RWPE2 (cell line): Measurements from ENCODE around the gene PRKACG.

Experiments
- ATAC-seq: fragments of 200-7000 bp; cut with Tn5 transposase; 3 replicates; pipeline ENCODE4 v1.9.1; 2021; ENCODE audit warnings: low read depth
- DNase-seq: peaks from one replicate; pipeline ENCODE4 v3.0.0-alpha.2; 2020; ENCODE audit warnings: low spot score
- H3K27ac ChIP-seq: fragments of 450-650 bp; 2 replicates; pipeline ENCODE4 v1.5.1; 2017; ENCODE audit warnings: mild to moderate bottlenecking; ENCODE audit not compliant: poor library complexity, severe bottlenecking
- H3K27me3 ChIP-seq: fragments of 250-450 bp; sonication (Bioruptor Pico); 2 replicates; pipeline ENCODE4 v1.5.1; 2021; ENCODE audit warnings: mild to moderate bottlenecking, moderate library complexity; ENCODE audit not compliant: insufficient read depth, poor library complexity, severe bottlenecking
- H3K36me3 ChIP-seq: fragments of 250-450 bp; sonication (Bioruptor Pico); 2 replicates; pipeline ENCODE4 v1.5.1; 2020; ENCODE audit warnings: low read depth, mild to moderate bottlenecking, moderate library complexity
- H3K4me1 ChIP-seq: fragments of 250-450 bp; sonication (Bioruptor Pico); 2 replicates; pipeline ENCODE4 v1.5.1; 2021; ENCODE audit warnings: mild to moderate bottlenecking, moderate library complexity; ENCODE audit not compliant: insufficient read depth, poor library complexity, severe bottlenecking
- H3K4me3 ChIP-seq: fragments of 250-450 bp; sonication (Bioruptor Pico); 2 replicates; pipeline ENCODE4 v1.5.1; 2021; ENCODE audit warnings: mild to moderate bottlenecking, moderate library complexity; ENCODE audit not compliant: severe bottlenecking
- H3K9me3 ChIP-seq: fragments of 250-450 bp; sonication (Bioruptor Pico); 2 replicates; pipeline ENCODE4 v1.5.1; 2021; ENCODE audit warnings: mild to moderate bottlenecking, moderate library complexity; ENCODE audit not compliant: severe bottlenecking
- TF ChIP-seq, protein P1 (sequence below): fragments of 450-650 bp; IDR thresholded peaks from one replicate; pipeline ENCODE4 v1.5.1; 2017; ENCODE audit warnings: mild to moderate bottlenecking, moderate library complexity; ENCODE audit not compliant: poor library complexity, severe bottlenecking

Gene PRKACG

DNA sequence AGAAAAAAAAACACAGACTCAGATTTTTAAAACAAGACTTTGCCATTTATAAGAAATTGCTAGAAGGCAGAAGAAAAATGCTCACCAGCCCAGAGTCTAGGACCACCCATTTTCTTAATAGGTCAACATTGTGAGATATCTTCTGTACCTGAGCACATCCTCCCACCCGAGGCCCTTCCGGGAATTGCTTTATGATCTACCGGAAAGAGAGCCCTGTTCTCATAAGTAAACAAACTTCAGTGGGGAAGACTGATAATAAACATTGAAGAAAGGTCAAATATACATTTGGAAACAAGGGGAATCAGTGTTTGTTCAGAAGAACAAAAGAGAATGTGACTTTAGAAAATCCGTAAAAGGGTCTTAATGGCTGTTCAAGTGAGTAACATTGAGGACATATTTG lies 44.4 kb downstream of the PRKACG start:
- Histone ChIP-seq H3K27ac (no peak overlapping the region), H3K4me3 (no peak overlapping the region), H3K9me3 (no peaks in the 10 kb centered on the region), H3K4me1 (no peaks in the 10 kb centered on the region), H3K27me3 (no peaks in the 10 kb centered on the region), H3K36me3 (no peaks in the 10 kb centered on the region)
- DNase-seq, result no peak
- no peak for ATAC-seq
- TF ChIP-seq, protein P1, sequence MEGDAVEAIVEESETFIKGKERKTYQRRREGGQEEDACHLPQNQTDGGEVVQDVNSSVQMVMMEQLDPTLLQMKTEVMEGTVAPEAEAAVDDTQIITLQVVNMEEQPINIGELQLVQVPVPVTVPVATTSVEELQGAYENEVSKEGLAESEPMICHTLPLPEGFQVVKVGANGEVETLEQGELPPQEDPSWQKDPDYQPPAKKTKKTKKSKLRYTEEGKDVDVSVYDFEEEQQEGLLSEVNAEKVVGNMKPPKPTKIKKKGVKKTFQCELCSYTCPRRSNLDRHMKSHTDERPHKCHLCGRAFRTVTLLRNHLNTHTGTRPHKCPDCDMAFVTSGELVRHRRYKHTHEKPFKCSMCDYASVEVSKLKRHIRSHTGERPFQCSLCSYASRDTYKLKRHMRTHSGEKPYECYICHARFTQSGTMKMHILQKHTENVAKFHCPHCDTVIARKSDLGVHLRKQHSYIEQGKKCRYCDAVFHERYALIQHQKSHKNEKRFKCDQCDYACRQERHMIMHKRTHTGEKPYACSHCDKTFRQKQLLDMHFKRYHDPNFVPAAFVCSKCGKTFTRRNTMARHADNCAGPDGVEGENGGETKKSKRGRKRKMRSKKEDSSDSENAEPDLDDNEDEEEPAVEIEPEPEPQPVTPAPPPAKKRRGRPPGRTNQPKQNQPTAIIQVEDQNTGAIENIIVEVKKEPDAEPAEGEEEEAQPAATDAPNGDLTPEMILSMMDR, result no peak

DNA sequence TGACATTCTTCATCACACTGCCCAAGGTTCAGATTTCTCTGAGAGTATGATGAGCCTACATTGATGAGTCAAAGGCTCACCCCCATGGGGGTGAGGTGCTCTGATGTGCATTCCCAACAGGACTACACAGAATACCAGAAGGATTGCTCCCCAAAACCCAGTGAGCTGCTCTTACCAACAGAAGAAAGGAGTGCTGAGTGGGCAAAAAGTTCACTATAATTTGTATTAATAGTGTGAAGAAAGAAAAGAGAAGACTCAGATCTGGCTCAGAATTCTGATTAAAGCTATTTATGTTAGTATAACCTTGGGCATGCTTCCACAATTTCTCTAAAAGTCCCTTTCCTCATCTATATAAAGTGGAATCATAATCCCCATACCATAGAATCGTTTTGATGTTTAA lies 46.1 kb downstream of the PRKACG start:
- Histone ChIP-seq H3K27me3 (peaks cover under 1% of the 10 kb centered on the region), H3K4me1 (no peaks in the 10 kb centered on the region), H3K9me3 (no peaks in the 10 kb centered on the region), H3K4me3 (no peak overlapping the region), H3K36me3 (no peaks in the 10 kb centered on the region), H3K27ac (no peak overlapping the region)
- DNase-seq (no peak), ATAC-seq (no peak)
- TF ChIP-seq, protein P1, result no peak

DNA sequence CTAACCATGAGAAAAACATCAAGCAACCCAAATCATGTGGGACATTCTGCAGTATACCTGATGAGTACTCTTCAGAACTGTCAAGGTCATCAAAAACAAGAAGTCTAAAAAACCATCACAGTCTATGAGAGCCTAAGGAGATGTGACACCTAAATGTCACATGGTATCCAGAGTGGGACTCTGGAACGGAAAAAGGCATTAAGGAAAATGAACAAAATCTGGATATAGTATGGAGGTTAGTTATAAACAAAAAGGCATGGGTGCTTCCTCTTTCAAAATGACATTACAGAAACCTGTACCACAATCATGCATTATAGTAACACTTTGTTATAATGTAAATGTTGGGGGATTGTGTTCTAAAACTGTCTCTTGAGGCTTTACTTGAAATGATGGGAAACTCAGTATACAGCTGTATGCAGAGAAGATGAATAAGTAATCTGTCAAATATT lies 47.4 kb downstream of the PRKACG start:
- no peak overlapping the region for H3K4me3 ChIP-seq
- TF ChIP-seq, protein P1, result no peak
- DNase-seq (no peak), ATAC-seq (no peak)
- no peaks in the 10 kb centered on the region for H3K36me3 ChIP-seq
- H3K27ac ChIP-seq, result no peak overlapping the region
- H3K9me3 ChIP-seq, result no peaks in the 10 kb centered on the region
- H3K27me3 ChIP-seq, result peaks cover 12% of the 10 kb centered on the region
- H3K4me1 ChIP-seq, result no peaks in the 10 kb centered on the region

DNA sequence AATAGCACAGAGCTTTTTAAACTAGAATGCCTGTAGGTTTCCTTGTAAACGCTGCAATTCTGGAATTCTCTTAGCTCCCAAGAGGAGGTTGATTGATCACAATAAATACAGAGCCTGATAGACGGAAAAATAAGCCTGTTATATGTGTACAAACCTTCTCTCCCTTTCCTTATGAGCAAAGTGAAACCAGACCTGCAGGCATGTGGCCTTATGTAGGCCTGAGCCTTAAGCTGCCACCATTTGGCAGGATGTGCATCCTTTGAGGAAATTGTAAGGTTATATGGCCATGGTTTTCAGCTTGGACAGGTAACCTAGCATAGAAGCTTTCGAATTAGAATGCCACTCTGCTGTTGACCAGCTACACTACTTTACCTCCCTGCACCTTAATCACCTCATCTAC lies 49.1 kb downstream of the PRKACG start:
- no peaks in the 10 kb centered on the region for H3K36me3 ChIP-seq
- TF ChIP-seq, protein P1, result no peak
- no peaks in the 10 kb centered on the region for H3K9me3 ChIP-seq
- H3K4me1 ChIP-seq, result no peaks in the 10 kb centered on the region
- no peak overlapping the region for H3K27ac ChIP-seq
- ATAC-seq, result no peak
- DNase-seq, result no peak
- no peak overlapping the region for H3K4me3 ChIP-seq
- peaks cover 12% of the 10 kb centered on the region for H3K27me3 ChIP-seq

DNA sequence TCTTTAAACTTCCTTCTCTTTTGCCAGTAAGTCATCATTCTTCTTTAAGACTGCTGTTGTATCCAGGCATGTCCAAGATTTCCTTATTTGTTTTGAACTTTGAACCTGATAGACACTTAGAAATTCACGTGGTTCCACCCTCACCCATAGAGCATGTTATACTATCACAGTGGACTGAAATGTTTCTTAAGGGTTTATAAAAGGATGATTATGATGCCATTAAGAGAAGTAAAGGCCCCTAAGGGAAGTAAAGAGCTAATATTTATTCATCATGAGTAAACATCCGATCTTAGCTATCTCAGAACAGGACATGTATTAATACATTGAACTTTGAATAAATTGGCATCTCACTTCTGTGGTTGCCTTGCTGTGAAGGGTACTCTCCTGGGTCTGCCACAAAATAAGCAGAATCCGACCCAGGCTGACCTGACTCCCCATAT lies 49.8 kb downstream of the PRKACG start:
- H3K27me3 ChIP-seq, result peaks cover 12% of the 10 kb centered on the region
- TF ChIP-seq, protein P1, result no peak
- ATAC-seq, result no peak

More for the DNA sequence above, 49.8 kb downstream of the PRKACG start:
- DNase-seq, result no peak
- no peaks in the 10 kb centered on the region for H3K9me3 ChIP-seq
- H3K4me3 ChIP-seq, result no peak overlapping the region
- H3K4me1 ChIP-seq, result no peaks in the 10 kb centered on the region
- no peaks in the 10 kb centered on the region for H3K36me3 ChIP-seq
- H3K27ac ChIP-seq, result no peak overlapping the region
